CD4-positive, alpha-beta memory T cell (primary cell): ENCODE results near the gene LILRA5. TPM values are rescaled to one million over a fixed set of nuclear protein-coding genes. Genes with fewer than 3 reads are reported as not detected.
"Not testable (repeated sequence)": the region's sequence is repeated elsewhere in the genome, so short reads cannot be mapped to it uniquely, and the experiment has no call there.

ENCODE experiments used
- CTCF ChIA-PET: fragments of 350-600 bp; sonication (Branson Sonifier 250); formaldehyde crosslinking; loops from one replicate; lab custom pipeline; 2021; ENCODE audit warnings: inconsistent platforms; ENCODE audit not compliant: partially characterized antibody; lab: Charles Lee
- POLR2A ChIA-PET: fragments of 350-600 bp; sonication (Branson Sonifier 250); formaldehyde crosslinking; loops from one replicate; lab custom pipeline; 2021; ENCODE audit not compliant: partially characterized antibody; lab: Charles Lee
- DNase-seq, 5 donors: peaks; one replicate each; pipeline versions ENCODE4 v3.0.0 to v3.0.0-alpha.2; 2020 to 2022; ENCODE audit warnings: mixed read lengths in 1 of 5
- H3K27ac ChIP-seq: one replicate; pipeline ENCODE4 v1.7.0; 2013; ENCODE audit warnings: low read depth, low read length
- H3K27me3 ChIP-seq: 2 replicates; pipeline ENCODE4 v1.7.0; 2013; ENCODE audit warnings: mild to moderate bottlenecking, low read length, moderate library complexity; ENCODE audit not compliant: insufficient read depth
- H3K36me3 ChIP-seq: 2 replicates; pipeline ENCODE4 v1.7.0; 2013; ENCODE audit warnings: mild to moderate bottlenecking, low read length, moderate library complexity; ENCODE audit not compliant: insufficient read depth
- H3K4me1 ChIP-seq: 2 replicates; pipeline ENCODE4 v1.7.0; 2013; ENCODE audit warnings: mild to moderate bottlenecking, low read length, moderate library complexity; ENCODE audit not compliant: insufficient read depth
- H3K4me3 ChIP-seq, 2 donors: one replicate each; pipeline ENCODE4 v1.7.0; 2013; ENCODE audit warnings: low read length in 2 of 2, mild to moderate bottlenecking in 1 of 2
- H3K9me3 ChIP-seq, 2 donors: one replicate each; pipeline ENCODE4 v1.7.0; 2013; ENCODE audit warnings: low read length in 2 of 2, control low read depth in 1 of 2; ENCODE audit not compliant: control insufficient read depth in 1 of 2
- H3K27ac Mint-ChIP-seq, 7 donors: one replicate each; pipeline ENCODE4 v1.8.0; 2020 to 2021; ENCODE audit warnings: mixed read lengths in 7 of 7, mild to moderate bottlenecking in 6 of 7, inconsistent platforms in 3 of 7, moderate library complexity in 3 of 7
- H3K27me3 Mint-ChIP-seq, 2 donors: one replicate each; pipeline ENCODE4 v1.8.0; 2020 to 2021; ENCODE audit warnings: mixed read lengths in 2 of 2
- H3K36me3 Mint-ChIP-seq, 2 donors: one replicate each; pipeline ENCODE4 v1.8.0; 2020 to 2021; ENCODE audit warnings: mixed read lengths in 2 of 2, inconsistent platforms in 1 of 2, mild to moderate bottlenecking in 1 of 2
- H3K4me1 Mint-ChIP-seq, 4 donors: one replicate each; pipeline ENCODE4 v1.8.0; 2020 to 2021; ENCODE audit warnings: mixed read lengths in 4 of 4, mild to moderate bottlenecking in 1 of 4
- H3K4me3 Mint-ChIP-seq, 8 donors: one replicate each; pipeline ENCODE4 v1.8.0; 2020 to 2021; ENCODE audit warnings: mixed read lengths in 8 of 8, mild to moderate bottlenecking in 7 of 8, moderate library complexity in 6 of 8, inconsistent platforms in 3 of 8
- H3K9me3 Mint-ChIP-seq, 8 donors: one replicate each; pipeline ENCODE4 v1.8.0; 2020 to 2021; ENCODE audit warnings: mixed read lengths in 8 of 8, mild to moderate bottlenecking in 5 of 8, inconsistent platforms in 3 of 8, moderate library complexity in 1 of 8
- intact Hi-C: fragments of 100-400 bp; cut with micrococcal nuclease; formaldehyde crosslinking; loops from one replicate; pipeline ENCODE4 v1.15.1; 2023
- polyA plus RNA-seq, 2 donors: library from polyadenylated mRNA; unstranded; fragments of 300-500 nt; fragmentation: Illumina TruSeq; gene quantifications; one replicate each; pipeline ENCODE4 v1.2.3, GENCODE V29; 2021
- total RNA-seq, 2 experiments: library from RNA; stranded (reverse); gene quantifications; one replicate each; pipeline ENCODE4 v1.2.3, GENCODE V29; 2021

The LILRA5 gene
- total and polyA plus RNA-seq, 4 experiments from 2014 or later, result 0.36 to 0.38 TPM; not detected in 2

- H3K27me3 Mint-ChIP-seq, result peaks cover 1 to 2% of the 10 kb centered on the region in 2 donors
- peaks cover 0 to 1% (median 0%) of the 10 kb centered on the region in 8 donors for H3K9me3 Mint-ChIP-seq
- Histone ChIP-seq H3K36me3 (no peaks in the 10 kb centered on the region), H3K4me1 (no peaks in the 10 kb centered on the region), H3K27me3 (no peaks in the 10 kb centered on the region), H3K4me3 (no peak overlapping the region), H3K9me3 (no peaks in the 10 kb centered on the region), H3K27ac (no peak overlapping the region)
- H3K4me3 Mint-ChIP-seq, result no peak overlapping the region
- peaks cover 0 to 2% (median under 1%) of the 10 kb centered on the region in 4 donors for H3K4me1 Mint-ChIP-seq
- ChIA-PET POLR2A (no interaction called here), CTCF (interaction anchor here (18.5 kb wide), 1 partner anchor 57 kb away, joined by 279 read pairs; no protein-coding TSS in a partner anchor)
- intact Hi-C loops, result no loop called here
- no peak for DNase-seq
- peak overlapping the region in 1 of 7 donors; percentile 54 for H3K27ac Mint-ChIP-seq
- no peaks in the 10 kb centered on the region for H3K36me3 Mint-ChIP-seq
These were observed 20.8 kb upstream of the LILRA5 start for GRCh38 chr19:54333586-54334298.

GRCh38 chr19:54332149-54332548, 19.2 kb upstream of the LILRA5 start:
- Mint-ChIP-seq H3K9me3 (peaks cover 0 to 1% (median 0%) of the 10 kb centered on the region in 8 donors), H3K27ac (peak overlapping the region in 1 of 7 donors; percentile 29), H3K4me1 (peaks cover 4 to 12% (median 5%) of the 10 kb centered on the region in 4 donors), H3K4me3 (no peak overlapping the region), H3K36me3 (no peaks in the 10 kb centered on the region), H3K27me3 (peaks cover 0 to 2% of the 10 kb centered on the region in 2 donors)
- CTCF ChIA-PET, result interaction anchor here (18.5 kb wide), 1 partner anchor 58 kb away, joined by 279 read pairs; no protein-coding TSS in a partner anchor
- Histone ChIP-seq H3K36me3 (no peaks in the 10 kb centered on the region), H3K4me1 (peaks cover 5% of the 10 kb centered on the region), H3K4me3 (no peak overlapping the region), H3K27me3 (no peaks in the 10 kb centered on the region), H3K9me3 (no peaks in the 10 kb centered on the region), H3K27ac (no peak overlapping the region)
- no peak for DNase-seq
- POLR2A ChIA-PET, result no interaction called here
- intact Hi-C loops, result no loop called here

- no peak overlapping the region for H3K27ac ChIP-seq
- Mint-ChIP-seq H3K27ac (no peak overlapping the region), H3K27me3 (peaks cover 0 to 2% of the 10 kb centered on the region in 2 donors), H3K4me1 (peaks cover 7 to 15% (median 8%) of the 10 kb centered on the region in 4 donors), H3K9me3 (peaks cover 0 to 1% (median 0%) of the 10 kb centered on the region in 8 donors), H3K4me3 (no peak overlapping the region), H3K36me3 (no peaks in the 10 kb centered on the region)
- H3K9me3 ChIP-seq, result no peaks in the 10 kb centered on the region
- peaks cover 8% of the 10 kb centered on the region for H3K4me1 ChIP-seq
- no peak for DNase-seq
- no peaks in the 10 kb centered on the region for H3K27me3 ChIP-seq
- intact Hi-C loops, result no loop called here
- no peaks in the 10 kb centered on the region for H3K36me3 ChIP-seq
- POLR2A ChIA-PET, result no interaction called here
- H3K4me3 ChIP-seq, result no peak overlapping the region
- CTCF ChIA-PET, result interaction anchor here (18.5 kb wide), 1 partner anchor 59 kb away, joined by 279 read pairs; no protein-coding TSS in a partner anchor
These were observed 18.7 kb upstream of the LILRA5 start for GRCh38 chr19:54331626-54332025.

- intact Hi-C loops, result no loop called here
- H3K27me3 Mint-ChIP-seq, result peaks cover 3 to 5% of the 10 kb centered on the region in 2 donors
- no peaks in the 10 kb centered on the region for H3K36me3 ChIP-seq
- H3K4me3 Mint-ChIP-seq, result no peak overlapping the region
- ChIA-PET POLR2A (no interaction called here), CTCF (interaction anchor here (18.5 kb wide), 1 partner anchor 61 kb away, joined by 279 read pairs; no protein-coding TSS in a partner anchor)
- H3K27ac Mint-ChIP-seq, result peak overlapping the region in 2 of 7 donors; percentile 22 to 53
- no peaks in the 10 kb centered on the region for H3K27me3 ChIP-seq
- no peaks in the 10 kb centered on the region for H3K9me3 ChIP-seq
- no peak overlapping the region for H3K27ac ChIP-seq
- H3K36me3 Mint-ChIP-seq, result no peaks in the 10 kb centered on the region
- H3K4me1 Mint-ChIP-seq, result peaks cover 8 to 19% (median 14%) of the 10 kb centered on the region in 4 donors
- no peak for DNase-seq
- H3K9me3 Mint-ChIP-seq, result peaks cover 0 to 1% (median 0%) of the 10 kb centered on the region in 8 donors
- H3K4me3 ChIP-seq, result no peak overlapping the region
- peaks cover 8% of the 10 kb centered on the region for H3K4me1 ChIP-seq
These were observed 16.7 kb upstream of the LILRA5 start for GRCh38 chr19:54329476-54330165.

- H3K4me3 Mint-ChIP-seq, H3K4me1 ChIP-seq: not testable (repeated sequence)
- POLR2A ChIA-PET, result interaction anchor here (0.5 kb wide), 1 partner anchor 61 kb away, joined by 3 read pairs; no protein-coding TSS in a partner anchor
These were observed 15.8 kb upstream of the LILRA5 start for GRCh38 chr19:54328781-54329180.

GRCh38 chr19:54325631-54326030, 12.7 kb upstream of the LILRA5 start:
- no peak overlapping the region for H3K4me3 Mint-ChIP-seq
- H3K9me3 Mint-ChIP-seq, result no peaks in the 10 kb centered on the region
- Histone ChIP-seq H3K27ac (no peak overlapping the region), H3K4me3 (no peak overlapping the region), H3K36me3 (no peaks in the 10 kb centered on the region), H3K4me1 (peaks cover 8% of the 10 kb centered on the region), H3K9me3 (no peaks in the 10 kb centered on the region), H3K27me3 (no peaks in the 10 kb centered on the region)
- no peak for DNase-seq
- ChIA-PET POLR2A (interaction anchor here (2.7 kb wide), 1 partner anchor 63 kb away, joined by 9 read pairs; no protein-coding TSS in a partner anchor), CTCF (interaction anchor here (1.6 to 18.5 kb wide), 3 partner anchors 30 to 113 kb away, joined by 5 to 279 read pairs (median 9); no protein-coding TSS in a partner anchor)
- intact Hi-C loops, result loop anchor here (1.0 kb wide), 2 partner anchors 29 to 66 kb away; no protein-coding TSS in a partner anchor
- H3K36me3 Mint-ChIP-seq, result no peaks in the 10 kb centered on the region
- H3K27ac Mint-ChIP-seq, result peak overlapping the region in 1 of 7 donors; percentile 58
- peaks cover 8 to 19% (median 14%) of the 10 kb centered on the region in 4 donors for H3K4me1 Mint-ChIP-seq
- peaks cover 9 to 13% of the 10 kb centered on the region in 2 donors for H3K27me3 Mint-ChIP-seq

More at GRCh38 chr19:54328781-54329180, 15.8 kb upstream of the LILRA5 start:
- DNase-seq, H3K36me3 ChIP-seq, H3K9me3 ChIP-seq, H3K4me3 ChIP-seq, intact Hi-C loops, H3K27me3 ChIP-seq, H3K9me3 Mint-ChIP-seq, H3K27me3 Mint-ChIP-seq, H3K27ac ChIP-seq, H3K36me3 Mint-ChIP-seq: not testable (repeated sequence)
- peak overlapping the region in 2 of 7 donors; percentile 4 to 77 for H3K27ac Mint-ChIP-seq
- CTCF ChIA-PET, result interaction anchor here (18.5 kb wide), 1 partner anchor 62 kb away, joined by 279 read pairs; no protein-coding TSS in a partner anchor
- H3K4me1 Mint-ChIP-seq, result peaks cover 8 to 19% (median 14%) of the 10 kb centered on the region in 4 donors
